GM19455 (cell line): ENCODE measurements around the gene NEUROD1.

Experiments
- ATAC-seq: cut with Tn5 transposase; IDR thresholded peaks from one replicate; pipeline ENCODE4 v1.9.1; 2021; ENCODE audit not compliant: unreplicated experiment

NEUROD1 gene

GRCh38 chr2:181680937-181681811 is 857 bp upstream of the NEUROD1 start:
- ATAC-seq, result no peak

GRCh38 chr2:181679544-181679979 is 755 bp downstream of the NEUROD1 start:
- no peak for ATAC-seq

GRCh38 chr2:181678861-181679543 is 1.3 kb downstream of the NEUROD1 start:
- ATAC-seq, result no peak

- ATAC-seq, result no peak
Observed at GRCh38 chr2:181677912-181678586, 2.3 kb downstream of the NEUROD1 start.

- ATAC-seq, result no peak
Observed at GRCh38 chr2:181675254-181675653, 5.1 kb downstream of the NEUROD1 start.

- ATAC-seq, result no peak
Observed at GRCh38 chr2:181674461-181674860, 5.9 kb downstream of the NEUROD1 start.

- no peak for ATAC-seq
Observed at GRCh38 chr2:181673173-181673572, 7.1 kb downstream of the NEUROD1 start.

- peak; percentile 79 for ATAC-seq
Observed at GRCh38 chr2:181672255-181673008, 7.9 kb downstream of the NEUROD1 start.

- no peak for ATAC-seq
Observed at GRCh38 chr2:181670632-181671031, 9.7 kb downstream of the NEUROD1 start.

GRCh38 chr2:181667234-181667633 is 13.1 kb downstream of the NEUROD1 start:
- no peak for ATAC-seq

- ATAC-seq, result no peak
Observed at GRCh38 chr2:181662287-181662686, 18.0 kb downstream of the NEUROD1 start.

GRCh38 chr2:181660181-181660580 is 20.1 kb downstream of the NEUROD1 start:
- no peak for ATAC-seq

GRCh38 chr2:181658444-181658843 is 21.9 kb downstream of the NEUROD1 start:
- ATAC-seq, result no peak

GRCh38 chr2:181657379-181657778 is 22.9 kb downstream of the NEUROD1 start:
- ATAC-seq, result no peak

GRCh38 chr2:181656450-181657291 is 23.6 kb downstream of the NEUROD1 start, which contains the start of gene CERKL:
Gene CERKL (minus strand): TSS chr2:181657105. CDS start chr2:181657006, 99 bp downstream.
- ATAC-seq, result peak; percentile 85

GRCh38 chr2:181655519-181655918 is 24.8 kb downstream of the NEUROD1 start:
- no peak for ATAC-seq

GRCh38 chr2:181649436-181649979 is 30.8 kb downstream of the NEUROD1 start:
- no peak for ATAC-seq

GRCh38 chr2:181648478-181649155 is 31.7 kb downstream of the NEUROD1 start:
- ATAC-seq, result no peak

- ATAC-seq, result no peak
Observed at GRCh38 chr2:181646415-181646987, 33.8 kb downstream of the NEUROD1 start.
